DMS153 treated with DMSO at 0.1 percent for 48 hours (cell line): ENCODE data around the gene MTHFD2L.
A peak's percentile ranks its signal among the peaks of the same experiment; 100 is the strongest.
"Not testable (repeated sequence)": the region's sequence is repeated elsewhere in the genome, so short reads cannot be mapped to it uniquely, and the experiment has no call there.

Experiments
- DNase-seq: peaks from one replicate; lab custom pipeline; 2025; ENCODE audit not compliant: unreplicated experiment; lab: John Stamatoyannopoulos, UW

MTHFD2L gene

DNA sequence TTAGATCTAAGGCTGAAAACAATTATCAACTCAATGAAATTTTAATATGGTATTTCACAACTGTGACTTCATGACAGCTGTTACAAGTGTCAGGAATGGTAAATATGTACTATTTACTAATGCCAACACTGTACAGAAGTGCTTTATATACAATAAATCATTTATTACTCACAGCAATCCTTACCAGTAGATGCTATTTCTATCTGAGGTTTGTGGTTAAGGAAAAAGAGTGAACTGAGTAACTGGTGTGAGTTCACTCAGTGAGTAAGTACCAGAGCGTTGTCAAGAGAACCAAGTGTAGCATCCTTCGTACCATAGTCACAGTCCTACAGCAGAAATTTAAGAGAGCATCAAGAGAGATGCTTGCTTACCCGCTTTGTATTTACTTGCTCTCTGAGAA is 23.3 kb downstream of the MTHFD2L start:
- no peak for DNase-seq

DNA sequence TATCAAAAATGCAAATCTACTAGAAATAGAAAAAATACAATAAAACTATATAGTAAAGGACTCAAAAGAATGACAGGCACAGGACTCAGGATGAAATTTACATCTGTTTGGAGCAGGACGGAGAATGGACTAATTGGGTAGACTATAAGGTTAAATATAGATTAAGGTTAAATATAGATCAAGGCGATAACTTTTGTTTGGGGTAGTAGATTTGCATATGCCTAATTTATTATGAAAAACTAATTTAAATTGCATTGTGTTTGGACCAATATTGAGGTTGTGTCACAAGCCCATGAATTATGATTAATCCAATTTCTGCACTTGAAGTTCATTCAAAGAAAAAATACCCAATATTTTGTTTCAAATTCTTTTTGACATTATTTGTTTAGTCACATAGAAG is 31.0 kb downstream of the MTHFD2L start:
- DNase-seq = no peak

DNA sequence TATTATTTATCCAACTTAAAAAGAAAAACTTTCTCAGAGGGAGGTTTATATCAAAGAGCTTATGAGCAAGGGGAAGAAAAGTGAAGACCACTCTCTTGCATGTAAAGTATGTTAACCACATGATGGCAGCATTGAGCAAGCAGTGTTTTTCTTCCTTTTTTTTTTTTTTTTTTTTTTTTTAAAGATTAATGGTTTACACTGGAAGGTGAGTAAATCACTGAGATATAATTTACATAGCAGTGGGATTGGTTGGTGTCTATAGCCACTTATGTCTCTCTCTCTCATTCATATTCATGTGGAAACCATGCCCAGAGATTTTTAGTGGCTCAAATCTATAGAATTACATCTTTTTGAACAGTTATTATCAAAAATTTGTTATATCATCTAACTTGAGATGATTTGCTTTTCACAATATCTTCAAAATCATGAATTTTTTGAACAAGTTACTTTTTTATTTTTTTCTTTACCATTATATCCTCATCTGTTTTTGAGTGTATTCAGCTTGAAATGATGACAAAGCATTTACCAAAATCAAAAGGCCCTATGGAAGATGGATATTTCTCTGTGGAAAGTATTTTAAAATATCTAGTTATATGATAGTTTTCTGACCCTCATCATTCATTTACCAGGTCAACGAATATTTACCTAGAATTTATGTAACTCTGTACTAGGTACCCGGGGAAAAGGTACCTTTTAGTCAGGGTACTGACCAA is 31.6 kb downstream of the MTHFD2L start:
- DNase-seq = peak; percentile 23

DNA sequence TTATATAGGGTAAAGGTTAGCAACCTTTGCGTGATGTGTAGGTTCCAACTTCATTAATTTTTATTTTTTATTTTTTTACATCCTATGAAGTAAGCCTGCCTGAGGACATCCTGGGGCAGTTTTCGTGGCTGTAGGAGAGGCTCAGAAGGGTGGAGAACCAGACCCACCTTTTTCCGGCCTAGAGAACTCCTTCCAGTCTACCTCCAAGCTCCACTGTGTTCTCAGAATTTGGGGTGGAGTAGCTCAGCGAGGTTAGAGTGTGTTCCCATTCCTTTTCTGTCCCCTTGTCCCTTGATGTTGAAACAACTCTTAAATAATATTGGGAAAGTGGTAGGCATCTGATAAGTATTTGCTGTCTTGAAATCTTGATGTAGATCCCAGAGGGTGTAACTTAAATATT is 32.4 kb downstream of the MTHFD2L start:
- no peak for DNase-seq

DNA sequence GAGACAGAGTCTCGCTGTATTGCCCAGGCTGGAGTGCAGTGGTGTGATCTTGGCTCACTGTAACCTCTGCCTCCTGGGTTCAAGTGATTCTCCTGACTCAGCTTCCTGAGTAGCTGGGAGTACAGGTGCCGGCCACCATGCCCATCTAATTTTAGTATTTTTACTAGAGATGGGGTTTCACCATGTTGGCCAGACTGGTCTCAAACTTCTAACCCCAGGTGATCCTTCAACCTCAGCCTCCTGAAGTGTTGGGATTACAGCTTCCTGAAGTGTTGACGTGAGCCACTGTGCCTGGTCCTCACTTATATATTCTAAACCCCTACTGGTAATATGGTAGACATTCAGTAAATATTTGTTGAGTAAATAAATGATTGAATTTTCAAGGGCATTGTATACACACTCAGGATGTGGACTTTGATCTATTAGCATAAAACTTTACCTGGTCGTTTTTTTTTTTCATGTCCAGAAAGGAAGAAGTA is 33.0 kb downstream of the MTHFD2L start:
- no peak for DNase-seq

DNA sequence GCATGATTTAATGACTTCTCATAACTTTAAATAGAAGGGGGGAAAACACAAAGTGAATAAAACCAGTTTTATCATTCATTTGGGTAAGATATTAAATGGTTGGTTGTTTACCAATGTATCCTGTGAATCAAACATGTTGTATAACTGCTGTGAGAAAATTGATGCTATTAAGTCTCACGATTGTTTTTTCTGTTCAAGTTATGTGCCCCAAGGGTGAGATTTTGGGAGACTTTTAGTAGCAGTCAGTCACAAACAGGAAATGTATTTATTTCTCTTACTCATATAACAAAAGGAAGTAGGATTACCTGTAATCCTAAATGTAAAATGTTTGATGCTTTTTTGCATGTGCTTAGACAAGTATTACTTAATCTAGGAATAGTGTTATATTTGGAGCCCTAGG is 39.2 kb downstream of the MTHFD2L start:
- DNase-seq = no peak

DNA sequence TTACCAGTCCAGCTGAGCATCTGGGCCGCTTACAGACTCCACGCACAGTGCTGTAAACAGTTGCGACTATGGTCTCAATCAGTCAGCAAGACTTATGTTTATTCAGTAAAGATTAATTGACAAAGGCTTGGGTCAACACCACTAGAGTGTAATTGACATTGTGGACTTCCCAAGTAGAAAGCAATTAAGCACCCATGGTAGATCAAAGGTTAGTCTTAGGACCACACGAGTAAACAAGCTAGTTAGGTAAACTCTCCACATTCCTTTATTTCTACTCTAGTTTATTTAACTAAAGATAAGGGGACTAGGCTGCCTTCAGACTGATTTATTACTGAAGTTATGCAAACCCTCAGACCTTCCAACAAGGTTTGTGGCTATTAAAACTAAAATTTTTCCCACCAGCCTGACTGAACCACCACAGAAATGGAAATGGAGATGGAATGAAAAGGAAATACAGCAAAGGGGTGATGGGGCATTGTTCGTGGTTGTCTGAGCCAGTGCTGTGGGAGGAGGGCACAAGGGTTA is 44.2 kb downstream of the MTHFD2L start:
- DNase-seq = no peak

DNA sequence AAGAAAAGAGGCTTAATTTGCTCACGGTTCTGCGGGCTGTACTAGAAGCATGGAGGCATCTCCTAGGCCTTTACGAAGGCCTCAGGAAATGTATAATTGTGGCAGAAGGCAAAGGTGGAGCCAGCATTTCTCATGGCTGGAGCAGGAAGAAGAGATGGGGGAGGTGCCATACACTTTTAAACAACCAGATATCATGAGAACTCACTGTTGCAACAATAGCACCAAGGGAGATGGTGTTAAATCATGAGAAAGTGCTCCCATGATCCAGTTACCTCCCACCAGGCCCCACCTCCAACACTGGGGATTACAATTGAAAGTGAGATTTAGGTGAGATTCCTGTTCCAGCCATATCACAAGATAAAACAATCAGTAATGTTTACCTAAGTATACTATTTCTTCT is 45.5 kb downstream of the MTHFD2L start:
- no peak for DNase-seq

DNA sequence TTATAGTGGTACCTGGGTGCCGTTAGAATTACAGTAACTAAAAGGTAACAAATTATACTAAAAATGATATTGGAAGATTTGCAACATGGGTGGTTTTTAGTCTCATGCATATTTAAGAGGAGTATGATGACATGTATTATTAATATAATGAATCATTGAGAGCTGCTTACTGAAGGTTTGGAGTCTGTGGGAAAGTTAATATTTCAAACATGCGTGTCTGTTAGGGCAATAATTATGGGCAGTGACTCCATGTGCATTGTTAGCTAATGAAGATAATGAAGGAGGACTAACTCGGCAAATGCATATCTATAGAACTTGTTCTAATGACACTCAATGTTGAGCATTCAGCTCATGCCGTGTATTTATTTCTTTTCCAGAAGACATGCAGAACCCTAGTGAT is 47.1 kb downstream of the MTHFD2L start:
- no peak for DNase-seq

DNA sequence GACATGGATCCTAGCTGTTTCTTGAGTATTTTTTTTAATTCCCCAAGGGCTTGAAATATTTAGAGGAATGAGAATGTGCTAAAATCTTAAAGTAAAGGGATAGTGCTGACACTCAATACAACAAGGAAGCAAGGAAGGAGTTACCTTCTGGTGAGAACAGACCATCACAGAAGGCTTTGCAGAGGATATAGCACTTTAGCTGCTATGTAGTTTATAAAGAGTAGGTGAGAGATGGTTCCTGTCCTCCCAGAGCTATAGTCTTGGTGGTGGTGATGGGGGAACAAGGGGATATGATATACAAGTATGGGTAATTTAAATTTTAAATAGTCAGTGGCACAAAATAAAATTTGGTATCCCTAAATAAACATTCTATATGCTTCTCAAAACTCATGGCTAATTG is 47.6 kb downstream of the MTHFD2L start:
- no peak for DNase-seq

DNA sequence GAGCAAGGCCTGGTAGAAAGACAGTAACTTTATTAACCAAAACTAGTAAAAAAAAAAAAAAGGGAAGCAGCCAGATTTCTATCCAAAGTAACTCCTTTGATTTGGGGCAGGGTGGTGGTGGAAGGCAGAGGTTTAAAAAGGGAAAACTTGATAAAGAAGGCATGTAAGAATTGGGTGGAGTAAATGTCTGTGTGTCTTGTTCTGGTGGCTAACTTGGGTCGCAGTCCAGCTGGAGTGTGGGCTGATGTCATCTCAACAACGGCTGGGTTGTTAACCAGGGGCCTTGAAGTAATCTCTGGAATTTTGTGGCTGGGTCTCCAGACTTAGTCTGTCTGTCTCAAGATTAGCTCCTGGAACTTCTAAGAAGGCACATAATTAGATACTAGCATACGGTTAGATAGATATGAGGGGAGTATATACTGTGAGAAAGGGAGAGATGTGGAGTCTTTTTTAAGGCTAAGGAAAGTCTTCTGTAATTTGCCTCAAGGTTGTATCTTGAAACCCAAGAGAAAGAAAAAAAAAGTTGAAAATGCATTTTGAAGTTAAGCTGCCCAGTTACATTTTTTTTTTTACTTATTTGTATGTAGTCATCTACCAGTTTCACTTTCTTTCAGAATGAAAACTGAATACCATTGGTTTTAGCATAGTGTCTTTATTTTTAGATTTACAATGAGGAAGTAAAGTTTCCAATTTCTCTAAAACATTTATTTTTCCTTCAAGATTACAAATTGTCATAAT is 48.3 kb downstream of the MTHFD2L start:
- DNase-seq = no peak

DNA sequence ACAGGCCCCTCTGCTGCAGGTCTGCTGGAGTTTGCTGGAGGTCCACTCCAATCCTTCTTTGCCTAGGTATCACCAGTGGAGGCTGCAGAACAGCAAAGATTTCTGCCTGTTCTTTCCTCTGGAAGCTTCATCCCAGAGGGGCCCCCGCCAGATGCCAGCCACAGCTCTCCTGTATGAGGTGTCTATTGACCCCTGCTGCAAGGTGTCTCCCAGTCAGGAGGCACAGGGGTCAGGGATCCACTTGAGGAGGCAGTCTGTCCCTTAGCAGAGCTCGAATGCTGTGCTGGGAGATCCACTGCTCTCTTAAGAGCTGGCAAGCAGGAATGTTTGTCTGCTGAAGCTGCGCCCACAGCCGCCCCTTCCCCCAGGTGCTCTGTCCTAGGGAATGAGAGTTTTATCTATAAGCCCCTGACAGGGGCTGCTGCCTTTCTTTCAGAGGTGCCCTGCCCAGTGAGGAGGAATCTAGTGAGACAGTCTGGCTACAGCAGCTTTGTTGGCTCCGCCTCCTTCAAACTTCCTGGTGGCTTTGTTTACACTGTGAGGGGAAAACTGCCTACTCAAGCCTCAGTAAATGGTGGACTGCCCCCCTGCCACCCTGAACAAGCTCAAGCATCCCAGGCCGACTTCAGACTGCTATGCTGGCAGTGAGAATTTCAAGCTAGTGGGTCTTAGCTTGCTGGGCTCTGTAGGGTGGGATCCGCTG is 56.7 kb downstream of the MTHFD2L start:
- DNase-seq = peak; percentile 13

DNA sequence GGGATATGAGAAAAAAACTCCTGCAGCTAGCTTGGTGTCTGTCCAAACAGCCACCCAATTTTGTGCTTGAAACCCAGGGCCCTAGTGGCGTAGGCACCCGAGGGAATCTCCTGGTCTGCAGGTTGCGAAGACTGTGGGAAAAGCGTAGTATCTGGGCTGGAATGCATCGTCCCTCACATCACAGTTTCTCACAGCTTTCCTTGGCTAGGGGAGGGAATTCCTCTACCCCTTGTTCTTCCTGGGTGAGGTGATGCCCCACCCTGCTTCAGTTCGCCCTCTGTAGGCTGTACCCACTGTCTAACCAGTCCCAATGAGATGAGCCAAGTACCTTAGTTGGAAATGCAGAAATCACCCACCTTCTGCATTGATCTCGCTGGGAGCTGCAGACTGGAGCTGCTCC is 57.3 kb downstream of the MTHFD2L start:
- not testable (repeated sequence) for DNase-seq

DNA sequence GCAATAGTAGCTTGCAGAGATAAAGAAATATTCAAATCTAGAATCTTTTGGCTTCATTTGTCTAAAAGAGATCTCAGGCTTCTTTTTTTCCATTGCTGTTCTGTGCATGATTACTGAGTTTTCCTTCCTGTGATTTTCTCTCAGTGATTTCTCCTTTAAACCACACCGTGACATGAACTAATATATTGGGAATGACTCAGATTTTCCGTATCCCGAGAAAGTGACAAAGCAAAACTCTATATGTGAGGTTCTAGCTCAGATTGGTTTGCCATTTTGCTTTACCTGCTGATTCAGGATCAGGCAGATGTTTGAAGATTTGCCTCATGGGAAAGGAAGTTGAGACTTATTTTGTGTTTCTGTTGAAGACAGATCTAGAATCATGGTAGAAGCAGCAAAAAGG is 59.4 kb downstream of the MTHFD2L start:
- no peak for DNase-seq

DNA sequence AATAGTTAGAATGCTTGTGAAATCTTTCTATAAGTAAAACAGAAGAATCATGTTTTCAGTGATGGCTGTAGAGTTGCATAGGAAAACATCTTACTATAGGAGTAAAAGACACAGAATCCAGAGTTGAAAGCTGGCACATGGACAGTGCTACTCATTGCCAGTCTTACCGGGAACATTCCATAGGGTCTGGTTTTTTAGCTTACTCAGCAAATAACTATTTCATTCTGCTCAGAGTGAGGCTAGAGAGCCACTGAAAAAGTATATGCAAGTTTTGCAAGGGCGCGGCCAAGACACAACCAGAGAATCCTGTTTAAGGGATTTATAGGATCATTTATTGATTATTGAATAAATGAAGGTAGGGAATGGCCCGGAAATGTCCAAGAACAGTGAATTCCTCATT is 60.3 kb downstream of the MTHFD2L start:
- no peak for DNase-seq

DNA sequence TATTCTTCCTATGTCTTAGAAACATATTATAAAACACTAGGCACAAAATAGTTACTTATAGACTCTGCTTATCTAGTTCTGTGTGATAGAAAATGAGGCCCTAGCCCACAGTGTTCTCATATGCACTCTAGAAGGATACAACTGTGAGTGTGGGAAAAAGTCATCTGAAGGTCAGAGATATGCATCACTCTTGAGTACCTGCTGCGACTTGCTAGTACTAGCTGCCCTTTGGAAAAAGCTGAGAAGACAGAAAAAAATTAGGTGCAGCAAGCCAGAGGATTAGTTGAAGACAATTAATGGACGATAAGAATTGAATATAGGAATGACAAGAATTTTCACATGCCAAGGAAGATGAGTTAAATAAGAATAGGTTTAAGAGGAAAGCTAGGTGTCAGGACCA is 61.3 kb downstream of the MTHFD2L start:
- DNase-seq = no peak

DNA sequence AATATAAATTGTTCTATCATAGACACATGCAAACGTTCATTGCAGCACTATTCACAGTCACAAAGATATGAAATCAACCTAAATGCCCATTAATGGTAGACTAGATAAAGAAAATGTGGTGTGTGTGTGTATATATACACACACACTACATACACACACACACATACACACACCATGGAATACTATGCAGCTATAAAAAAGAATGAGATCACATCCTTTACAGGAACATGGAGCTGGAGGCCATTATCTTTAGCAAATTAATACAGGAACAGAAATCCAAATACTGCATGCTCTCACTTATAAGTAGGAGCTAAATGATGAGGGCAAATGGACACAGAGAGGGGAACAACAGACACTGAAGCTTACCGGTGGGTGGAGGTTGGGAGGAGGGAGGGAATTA is 65.2 kb downstream of the MTHFD2L start:
- no peak for DNase-seq

DNA sequence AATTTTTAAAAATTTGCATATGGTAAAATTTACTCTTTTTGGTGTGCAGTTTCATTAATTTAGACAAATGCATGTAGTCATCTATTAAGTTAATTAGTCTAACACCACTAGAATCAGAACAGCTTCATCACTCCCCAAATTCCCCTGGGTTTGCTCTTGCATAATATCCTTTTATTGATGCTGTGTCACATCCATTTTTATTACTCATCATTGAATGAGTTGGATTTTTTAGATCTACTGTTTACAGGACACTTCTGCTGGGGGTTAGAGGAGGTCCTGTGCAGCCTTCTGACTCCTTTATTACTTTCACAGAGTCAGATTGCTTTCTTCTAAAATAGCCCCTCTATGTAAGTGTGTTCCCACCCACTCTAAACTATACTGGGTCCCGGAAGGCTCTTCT is 65.9 kb downstream of the MTHFD2L start:
- DNase-seq = no peak

DNA sequence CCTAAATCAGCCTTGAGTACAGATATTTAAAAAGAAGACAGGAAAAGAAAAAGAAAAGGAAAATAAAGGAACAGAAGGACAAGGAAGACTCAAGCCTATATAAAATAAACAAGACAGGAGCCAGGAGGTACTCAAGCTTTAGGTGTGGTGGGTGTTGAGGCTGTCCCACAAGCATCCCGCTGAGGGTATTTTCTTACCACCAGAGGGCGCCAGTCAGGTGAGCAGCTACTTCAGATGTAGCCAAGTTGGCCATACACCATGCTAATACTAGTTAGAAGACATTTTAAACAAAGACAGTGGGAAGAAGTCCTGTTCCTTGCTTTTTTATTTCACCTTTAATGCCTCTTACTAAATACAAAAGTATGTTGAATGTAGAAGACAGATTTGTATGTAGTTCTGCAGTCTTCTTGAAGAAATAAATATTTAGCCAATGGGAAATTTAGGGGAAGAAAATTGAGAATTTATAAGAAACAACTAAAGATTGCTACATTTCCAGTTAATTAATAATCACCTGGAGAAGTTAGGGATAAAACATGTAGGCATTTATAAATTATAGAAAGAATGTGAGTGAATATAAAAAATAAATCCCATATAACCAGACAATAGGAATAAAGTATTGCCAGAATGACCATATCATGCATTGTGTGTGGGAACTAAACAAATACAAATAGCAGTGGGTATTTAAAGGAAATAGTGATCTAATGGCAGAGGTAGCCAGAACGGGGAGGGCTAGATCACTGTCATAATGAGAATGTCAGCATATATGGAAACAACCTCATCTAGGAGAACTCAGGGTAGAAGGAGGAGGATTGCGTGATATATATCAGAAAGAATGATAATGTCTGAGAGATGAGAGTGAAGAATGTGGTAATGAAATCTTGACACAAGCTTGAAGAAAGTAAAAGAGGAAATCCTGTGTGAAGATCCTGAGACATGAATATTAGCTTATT is 71.0 kb downstream of the MTHFD2L start:
- DNase-seq = no peak

DNA sequence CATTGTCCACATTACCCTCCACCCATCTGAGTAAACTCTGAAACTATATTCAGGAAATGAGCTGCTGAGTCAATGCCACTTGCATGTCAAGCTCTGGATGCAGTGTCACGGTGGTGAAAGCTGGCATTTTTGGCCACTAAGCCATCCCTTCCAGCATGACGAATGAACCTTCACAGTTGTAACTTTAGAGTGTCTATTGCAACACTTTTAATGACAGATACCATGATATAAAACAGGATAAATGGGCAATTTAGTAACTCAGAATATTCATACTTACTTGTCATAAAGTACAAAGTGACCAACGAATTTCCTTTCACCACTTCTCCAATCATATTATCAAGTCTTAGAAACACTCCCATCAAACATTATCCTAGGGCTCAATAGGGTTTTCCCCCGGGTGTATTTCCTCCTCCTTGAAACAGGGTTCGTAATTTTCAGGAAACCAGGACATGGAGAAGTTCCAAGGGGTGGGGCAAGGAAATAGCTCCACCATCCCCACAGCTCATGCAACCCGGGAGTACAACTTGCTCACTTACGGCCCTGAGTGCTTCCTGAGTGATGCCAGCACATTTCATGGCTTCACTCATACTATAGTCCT is 73.1 kb downstream of the MTHFD2L start:
- DNase-seq = no peak
